HepG2 (cell line): Measurements from ENCODE around the gene MTHFD1L. TPM values are rescaled to one million over a fixed set of nuclear protein-coding genes. Genes with fewer than 3 reads are reported as not detected.

ENCODE experiments used
- CREB1 ChIP-seq, 2 experiments: fragments of 450-650 bp in 1 of 2; IDR thresholded peaks; 2 replicates each; pipeline ENCODE4 v1.6.1; 2016 to 2017; ENCODE audit warnings: control low read depth in 1 of 2, mild to moderate bottlenecking in 1 of 2, missing compliant biosample characterization in 1 of 2, missing genetic modification characterization in 1 of 2
- JUNB ChIP-seq: sonication (generic); formaldehyde crosslinking; IDR thresholded peaks from 2 replicates; pipeline ENCODE4 v1.8.0; 2022; ENCODE audit warnings: missing genetic modification reagents, mild to moderate bottlenecking, borderline replicate concordance
- MED13 ChIP-seq: sonication (generic); formaldehyde crosslinking; IDR thresholded peaks from 2 replicates; pipeline ENCODE4 v1.5.0; 2020; ENCODE audit warnings: missing genetic modification reagents
- SRSF9 ChIP-seq: fragments of 200-400 bp; formaldehyde crosslinking; IDR thresholded peaks from 2 replicates; pipeline ENCODE4 v1.6.1; 2018; ENCODE audit warnings: borderline replicate concordance, mild to moderate bottlenecking, low read depth, low read length; ENCODE audit not compliant: insufficient read depth, poor library complexity, severe bottlenecking
- ZBTB4 ChIP-seq: sonication (generic); formaldehyde crosslinking; IDR thresholded peaks from 2 replicates; pipeline ENCODE4 v1.4.0; 2020; ENCODE audit warnings: missing genetic modification reagents, mild to moderate bottlenecking, borderline replicate concordance
- ZNF142 ChIP-seq: sonication (generic); formaldehyde crosslinking; IDR thresholded peaks from 2 replicates; pipeline ENCODE4 v1.4.0; 2020; ENCODE audit warnings: missing genetic modification reagents
- ZNF615 ChIP-seq: sonication (generic); formaldehyde crosslinking; IDR thresholded peaks from 2 replicates; pipeline ENCODE4 v1.5.0; 2020; ENCODE audit warnings: mild to moderate bottlenecking, missing genetic modification reagents, borderline replicate concordance
- polyA plus RNA-seq, 8 experiments: library from polyadenylated mRNA; depleted of rRNA in 3 of 8; stranded (reverse) in 7 of 8; unstranded in 1 of 8; fragments of >200 nt; fragmentation: Illumina TruSeq in 4 of 8; extraction: Trizol in 4 of 8; gene quantifications; 2 replicates each; pipeline versions ENCODE4 v1.2.1 to v1.2.3, GENCODE V29; 2011 to 2016; ENCODE audit warnings: low read depth in 4 of 8, missing spikeins in 1 of 8, mixed read lengths in 1 of 8; ENCODE audit not compliant: insufficient read depth in 1 of 8
- total RNA-seq, 5 experiments: library from RNA; depleted of rRNA; stranded (reverse); fragments of >200 nt; fragmentation: Illumina TruSeq; extraction: Trizol; gene quantifications; 2 replicates each; pipeline ENCODE4 v1.2.3, GENCODE V29; 2016; ENCODE audit warnings: low read depth in 1 of 5
- TF ChIP-seq, protein P1 (sequence below), 2 experiments: IDR thresholded peaks; 2 replicates each; pipeline ENCODE4 v1.6.1; 2011 to 2012; ENCODE audit warnings: low read length in 2 of 2, borderline replicate concordance in 1 of 2, low read depth in 1 of 2, mild to moderate bottlenecking in 1 of 2, moderate library complexity in 1 of 2
- TF ChIP-seq, protein P2 (sequence below): sonication (generic); formaldehyde crosslinking; conservative IDR thresholded peaks from 2 replicates; pipeline ENCODE4 v1.4.0; 2020; ENCODE audit warnings: mild to moderate bottlenecking, missing genetic modification reagents, moderate library complexity

Gene MTHFD1L
- total and polyA plus RNA-seq, 2 of the 13 experiments (the other 11 are each of a cell fraction or from before 2014, with no cell fraction given): 24.0 to 39.6 TPM

- TF ChIP-seq, protein P1, sequence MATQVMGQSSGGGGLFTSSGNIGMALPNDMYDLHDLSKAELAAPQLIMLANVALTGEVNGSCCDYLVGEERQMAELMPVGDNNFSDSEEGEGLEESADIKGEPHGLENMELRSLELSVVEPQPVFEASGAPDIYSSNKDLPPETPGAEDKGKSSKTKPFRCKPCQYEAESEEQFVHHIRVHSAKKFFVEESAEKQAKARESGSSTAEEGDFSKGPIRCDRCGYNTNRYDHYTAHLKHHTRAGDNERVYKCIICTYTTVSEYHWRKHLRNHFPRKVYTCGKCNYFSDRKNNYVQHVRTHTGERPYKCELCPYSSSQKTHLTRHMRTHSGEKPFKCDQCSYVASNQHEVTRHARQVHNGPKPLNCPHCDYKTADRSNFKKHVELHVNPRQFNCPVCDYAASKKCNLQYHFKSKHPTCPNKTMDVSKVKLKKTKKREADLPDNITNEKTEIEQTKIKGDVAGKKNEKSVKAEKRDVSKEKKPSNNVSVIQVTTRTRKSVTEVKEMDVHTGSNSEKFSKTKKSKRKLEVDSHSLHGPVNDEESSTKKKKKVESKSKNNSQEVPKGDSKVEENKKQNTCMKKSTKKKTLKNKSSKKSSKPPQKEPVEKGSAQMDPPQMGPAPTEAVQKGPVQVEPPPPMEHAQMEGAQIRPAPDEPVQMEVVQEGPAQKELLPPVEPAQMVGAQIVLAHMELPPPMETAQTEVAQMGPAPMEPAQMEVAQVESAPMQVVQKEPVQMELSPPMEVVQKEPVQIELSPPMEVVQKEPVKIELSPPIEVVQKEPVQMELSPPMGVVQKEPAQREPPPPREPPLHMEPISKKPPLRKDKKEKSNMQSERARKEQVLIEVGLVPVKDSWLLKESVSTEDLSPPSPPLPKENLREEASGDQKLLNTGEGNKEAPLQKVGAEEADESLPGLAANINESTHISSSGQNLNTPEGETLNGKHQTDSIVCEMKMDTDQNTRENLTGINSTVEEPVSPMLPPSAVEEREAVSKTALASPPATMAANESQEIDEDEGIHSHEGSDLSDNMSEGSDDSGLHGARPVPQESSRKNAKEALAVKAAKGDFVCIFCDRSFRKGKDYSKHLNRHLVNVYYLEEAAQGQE (IDR thresholded peaks at IDR 0.05; ENCODE audit: borderline replicate concordance in 1 of 2, low read depth in 1 of 2, low read length in 2 of 2): no peak
- no peak for TF ChIP-seq CREB1 (IDR thresholded peaks at IDR 0.05)
- no peak for TF ChIP-seq CREB1 (CRISPR knock-in tag; IDR thresholded peaks at IDR 0.05)
- no peak for TF ChIP-seq JUNB
- TF ChIP-seq SRSF9: no peak
- TF ChIP-seq ZNF615 (CRISPR knock-in tag): no peak
- TF ChIP-seq, protein P2, sequence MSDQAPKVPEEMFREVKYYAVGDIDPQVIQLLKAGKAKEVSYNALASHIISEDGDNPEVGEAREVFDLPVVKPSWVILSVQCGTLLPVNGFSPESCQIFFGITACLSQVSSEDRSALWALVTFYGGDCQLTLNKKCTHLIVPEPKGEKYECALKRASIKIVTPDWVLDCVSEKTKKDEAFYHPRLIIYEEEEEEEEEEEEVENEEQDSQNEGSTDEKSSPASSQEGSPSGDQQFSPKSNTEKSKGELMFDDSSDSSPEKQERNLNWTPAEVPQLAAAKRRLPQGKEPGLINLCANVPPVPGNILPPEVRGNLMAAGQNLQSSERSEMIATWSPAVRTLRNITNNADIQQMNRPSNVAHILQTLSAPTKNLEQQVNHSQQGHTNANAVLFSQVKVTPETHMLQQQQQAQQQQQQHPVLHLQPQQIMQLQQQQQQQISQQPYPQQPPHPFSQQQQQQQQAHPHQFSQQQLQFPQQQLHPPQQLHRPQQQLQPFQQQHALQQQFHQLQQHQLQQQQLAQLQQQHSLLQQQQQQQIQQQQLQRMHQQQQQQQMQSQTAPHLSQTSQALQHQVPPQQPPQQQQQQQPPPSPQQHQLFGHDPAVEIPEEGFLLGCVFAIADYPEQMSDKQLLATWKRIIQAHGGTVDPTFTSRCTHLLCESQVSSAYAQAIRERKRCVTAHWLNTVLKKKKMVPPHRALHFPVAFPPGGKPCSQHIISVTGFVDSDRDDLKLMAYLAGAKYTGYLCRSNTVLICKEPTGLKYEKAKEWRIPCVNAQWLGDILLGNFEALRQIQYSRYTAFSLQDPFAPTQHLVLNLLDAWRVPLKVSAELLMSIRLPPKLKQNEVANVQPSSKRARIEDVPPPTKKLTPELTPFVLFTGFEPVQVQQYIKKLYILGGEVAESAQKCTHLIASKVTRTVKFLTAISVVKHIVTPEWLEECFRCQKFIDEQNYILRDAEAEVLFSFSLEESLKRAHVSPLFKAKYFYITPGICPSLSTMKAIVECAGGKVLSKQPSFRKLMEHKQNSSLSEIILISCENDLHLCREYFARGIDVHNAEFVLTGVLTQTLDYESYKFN: peak; percentile 78
- TF ChIP-seq MED13: 0 out of 2 replicates have a peak, but pooled peaks have one; percentile 77
- peak; percentile 38 for TF ChIP-seq ZBTB4 (CRISPR knock-in tag)
- TF ChIP-seq ZNF142: peak; percentile 68
Measured at GRCh38 chr6:150866147-150866990, 867 bp downstream of the MTHFD1L start (continued).
